Astrocyte (in vitro differentiated cells and primary cell): ENCODE measurements around the gene PPFIBP1. TPM values are rescaled to one million over a fixed set of nuclear protein-coding genes. Genes with fewer than 3 reads are reported as not detected.

Experiments
- DNase-seq: peaks from one replicate; pipeline ENCODE4 v3.0.0-alpha.2; 2010; ENCODE audit warnings: low read depth
- FAIRE-seq: peaks from 2 replicates; lab custom pipeline; 2011; peaks lifted over from hg19 to GRCh38; lab: Jason Lieb, UNC
- H2AFZ ChIP-seq: 2 replicates; pipeline ENCODE4 v1.6.0; 2012; ENCODE audit warnings: low read depth, low read length, inconsistent platforms
- H3K27ac ChIP-seq: 2 replicates; pipeline ENCODE4 v1.5.1; 2011; ENCODE audit warnings: low read depth, low read length, inconsistent platforms
- H3K27me3 ChIP-seq: 2 replicates; pipeline ENCODE4 v1.6.0; 2011; ENCODE audit warnings: low read length, inconsistent platforms; ENCODE audit not compliant: insufficient read depth
- H3K36me3 ChIP-seq: 2 replicates; pipeline ENCODE4 v1.5.1; 2011; ENCODE audit warnings: low read length, inconsistent platforms; ENCODE audit not compliant: insufficient read depth
- H3K4me1 ChIP-seq: 2 replicates; pipeline ENCODE4 v1.5.1; 2011; ENCODE audit warnings: low read length, inconsistent platforms; ENCODE audit not compliant: insufficient read depth
- H3K4me2 ChIP-seq: 2 replicates; pipeline ENCODE4 v1.6.0; 2012; ENCODE audit warnings: low read length, inconsistent platforms
- H3K4me3 ChIP-seq: 2 replicates; pipeline ENCODE4 v1.5.1; 2011; ENCODE audit warnings: low read depth, mild to moderate bottlenecking, low read length, inconsistent platforms; ENCODE audit not compliant: insufficient read depth
- H3K79me2 ChIP-seq: 2 replicates; pipeline ENCODE4 v1.6.0; 2012; ENCODE audit warnings: mild to moderate bottlenecking, low read length, inconsistent platforms; ENCODE audit not compliant: insufficient read depth
- H3K9ac ChIP-seq: 2 replicates; pipeline ENCODE4 v1.6.0; 2012; ENCODE audit warnings: mild to moderate bottlenecking, low read length, inconsistent platforms
- H3K9me3 ChIP-seq: 2 replicates; pipeline ENCODE4 v1.5.1; 2012; ENCODE audit warnings: low read depth, mild to moderate bottlenecking, low read length, inconsistent platforms; ENCODE audit not compliant: insufficient read depth
- H4K20me1 ChIP-seq: 2 replicates; pipeline ENCODE4 v1.6.0; 2012; ENCODE audit warnings: low read length, inconsistent platforms; ENCODE audit not compliant: insufficient read depth
- H3K27ac Mint-ChIP-seq: one replicate; pipeline ENCODE4 v1.8.0; 2021; ENCODE audit warnings: mild to moderate bottlenecking, mixed read lengths; ENCODE audit not compliant: unreplicated experiment
- H3K27me3 Mint-ChIP-seq: one replicate; pipeline ENCODE4 v1.8.0; 2021; ENCODE audit warnings: low read depth, mixed read lengths; ENCODE audit not compliant: unreplicated experiment
- H3K36me3 Mint-ChIP-seq: one replicate; pipeline ENCODE4 v1.8.0; 2021; ENCODE audit warnings: low read depth, mixed read lengths; ENCODE audit not compliant: unreplicated experiment
- H3K4me1 Mint-ChIP-seq: one replicate; pipeline ENCODE4 v1.8.0; 2021; ENCODE audit warnings: low read depth, mixed read lengths; ENCODE audit not compliant: unreplicated experiment
- H3K4me3 Mint-ChIP-seq: one replicate; pipeline ENCODE4 v1.8.0; 2021; ENCODE audit warnings: mild to moderate bottlenecking, moderate library complexity, mixed read lengths; ENCODE audit not compliant: unreplicated experiment
- H3K9me3 Mint-ChIP-seq: one replicate; pipeline ENCODE4 v1.8.0; 2021; ENCODE audit warnings: mild to moderate bottlenecking, mixed read lengths; ENCODE audit not compliant: unreplicated experiment
- EZH2 ChIP-seq: IDR thresholded peaks from 2 replicates; pipeline ENCODE4 v1.6.1; 2012; ENCODE audit warnings: mild to moderate bottlenecking, low read length, inconsistent platforms; ENCODE audit not compliant: insufficient read depth
- total RNA-seq: library from RNA; stranded (reverse); gene quantifications from 2 replicates; pipeline ENCODE4 v1.2.1, GENCODE V29; 2021
- TF ChIP-seq, protein P1 (sequence below): IDR thresholded peaks from 2 replicates; pipeline ENCODE4 v1.5.1; 2011; ENCODE audit warnings: low read depth, mild to moderate bottlenecking, inconsistent platforms, low read length, moderate library complexity; ENCODE audit not compliant: insufficient read depth

The PPFIBP1 gene
- total RNA-seq, 1 donor from 2014 or later: 147 TPM

DNA sequence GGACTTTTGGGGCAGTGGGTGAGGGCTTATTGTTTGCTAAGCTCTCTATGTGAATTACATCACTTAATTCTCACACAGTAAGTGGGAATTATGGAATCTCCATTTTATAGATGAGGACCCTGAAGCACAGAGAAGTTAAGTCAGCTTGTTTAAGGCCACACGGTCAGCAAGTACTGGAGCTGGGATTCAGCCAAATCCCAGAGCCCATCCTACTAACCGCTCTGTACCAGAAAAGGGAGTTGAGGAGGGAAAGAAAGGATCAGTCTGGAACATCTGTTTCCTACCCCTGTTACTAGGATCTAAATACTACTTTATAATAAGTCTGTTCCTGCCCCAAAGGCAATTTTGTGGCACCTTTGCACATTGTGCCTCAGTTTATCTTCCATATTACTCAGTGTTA lies 42.6 kb downstream of the PPFIBP1 start:
- H3K4me1 ChIP-seq: peaks cover 17% of the 10 kb centered on the region
- H3K27ac ChIP-seq: no peak overlapping the region
- FAIRE-seq: no peak
- H3K27me3 ChIP-seq: no peaks in the 10 kb centered on the region
- Mint-ChIP-seq H3K4me1 (peaks cover 26% of the 10 kb centered on the region), H3K9me3 (no peaks in the 10 kb centered on the region), H3K27me3 (no peaks in the 10 kb centered on the region), H3K36me3 (peaks cover 9% of the 10 kb centered on the region), H3K27ac (no peak overlapping the region), H3K4me3 (no peak overlapping the region)
- TF ChIP-seq, protein P1, sequence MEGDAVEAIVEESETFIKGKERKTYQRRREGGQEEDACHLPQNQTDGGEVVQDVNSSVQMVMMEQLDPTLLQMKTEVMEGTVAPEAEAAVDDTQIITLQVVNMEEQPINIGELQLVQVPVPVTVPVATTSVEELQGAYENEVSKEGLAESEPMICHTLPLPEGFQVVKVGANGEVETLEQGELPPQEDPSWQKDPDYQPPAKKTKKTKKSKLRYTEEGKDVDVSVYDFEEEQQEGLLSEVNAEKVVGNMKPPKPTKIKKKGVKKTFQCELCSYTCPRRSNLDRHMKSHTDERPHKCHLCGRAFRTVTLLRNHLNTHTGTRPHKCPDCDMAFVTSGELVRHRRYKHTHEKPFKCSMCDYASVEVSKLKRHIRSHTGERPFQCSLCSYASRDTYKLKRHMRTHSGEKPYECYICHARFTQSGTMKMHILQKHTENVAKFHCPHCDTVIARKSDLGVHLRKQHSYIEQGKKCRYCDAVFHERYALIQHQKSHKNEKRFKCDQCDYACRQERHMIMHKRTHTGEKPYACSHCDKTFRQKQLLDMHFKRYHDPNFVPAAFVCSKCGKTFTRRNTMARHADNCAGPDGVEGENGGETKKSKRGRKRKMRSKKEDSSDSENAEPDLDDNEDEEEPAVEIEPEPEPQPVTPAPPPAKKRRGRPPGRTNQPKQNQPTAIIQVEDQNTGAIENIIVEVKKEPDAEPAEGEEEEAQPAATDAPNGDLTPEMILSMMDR: no peak
- no peak for TF ChIP-seq EZH2
- no peak for DNase-seq
- H3K9me3 ChIP-seq: no peaks in the 10 kb centered on the region
- no peak overlapping the region for H3K9ac ChIP-seq
- H3K4me3 ChIP-seq: no peak overlapping the region
- no peaks in the 10 kb centered on the region for H3K36me3 ChIP-seq
- no peak overlapping the region for H3K4me2 ChIP-seq
- H2AFZ ChIP-seq: no peak overlapping the region
- H4K20me1 ChIP-seq: peaks cover 10% of the 10 kb centered on the region
- H3K79me2 ChIP-seq: peaks cover 78% of the 10 kb centered on the region

DNA sequence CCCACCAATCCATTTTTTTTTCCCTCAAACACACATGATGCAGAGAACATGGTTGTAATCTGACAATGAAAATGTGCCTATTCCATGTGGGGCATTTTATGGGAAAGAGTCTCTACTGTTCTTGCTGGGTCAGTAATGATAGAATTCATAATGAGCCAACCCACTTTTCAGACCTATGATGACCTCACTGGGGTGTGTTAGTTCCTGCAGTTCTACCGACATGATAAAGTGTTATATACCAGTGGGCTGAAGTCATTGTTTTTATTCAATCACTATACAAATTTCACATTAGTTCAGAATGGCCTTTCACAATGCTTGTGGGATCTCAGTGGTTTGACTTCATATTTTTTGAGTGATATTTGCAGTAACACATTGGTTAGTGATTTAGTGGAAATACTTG lies 47.5 kb downstream of the PPFIBP1 start:
- H2AFZ ChIP-seq: no peak overlapping the region
- H3K9me3 ChIP-seq: no peaks in the 10 kb centered on the region
- H3K4me3 ChIP-seq: no peak overlapping the region
- H3K79me2 ChIP-seq: peaks cover 75% of the 10 kb centered on the region
- DNase-seq: peak; percentile 98
- H3K9me3 Mint-ChIP-seq: no peaks in the 10 kb centered on the region
- H3K27ac ChIP-seq: peak overlapping the region; percentile 93
- H3K36me3 Mint-ChIP-seq: peaks cover 2% of the 10 kb centered on the region
- TF ChIP-seq, protein P1: no peak
- no peak for TF ChIP-seq EZH2
- no peak overlapping the region for H3K27ac Mint-ChIP-seq
- FAIRE-seq: peak; percentile 98
- peaks cover 54% of the 10 kb centered on the region for H3K4me1 ChIP-seq
- H3K9ac ChIP-seq: peak overlapping the region; percentile 65
- no peaks in the 10 kb centered on the region for H4K20me1 ChIP-seq
- H3K27me3 Mint-ChIP-seq: no peaks in the 10 kb centered on the region
- H3K4me2 ChIP-seq: peak overlapping the region; percentile 51
- peaks cover 47% of the 10 kb centered on the region for H3K4me1 Mint-ChIP-seq
- no peaks in the 10 kb centered on the region for H3K36me3 ChIP-seq
- H3K27me3 ChIP-seq: no peaks in the 10 kb centered on the region
- H3K4me3 Mint-ChIP-seq: no peak overlapping the region

DNA sequence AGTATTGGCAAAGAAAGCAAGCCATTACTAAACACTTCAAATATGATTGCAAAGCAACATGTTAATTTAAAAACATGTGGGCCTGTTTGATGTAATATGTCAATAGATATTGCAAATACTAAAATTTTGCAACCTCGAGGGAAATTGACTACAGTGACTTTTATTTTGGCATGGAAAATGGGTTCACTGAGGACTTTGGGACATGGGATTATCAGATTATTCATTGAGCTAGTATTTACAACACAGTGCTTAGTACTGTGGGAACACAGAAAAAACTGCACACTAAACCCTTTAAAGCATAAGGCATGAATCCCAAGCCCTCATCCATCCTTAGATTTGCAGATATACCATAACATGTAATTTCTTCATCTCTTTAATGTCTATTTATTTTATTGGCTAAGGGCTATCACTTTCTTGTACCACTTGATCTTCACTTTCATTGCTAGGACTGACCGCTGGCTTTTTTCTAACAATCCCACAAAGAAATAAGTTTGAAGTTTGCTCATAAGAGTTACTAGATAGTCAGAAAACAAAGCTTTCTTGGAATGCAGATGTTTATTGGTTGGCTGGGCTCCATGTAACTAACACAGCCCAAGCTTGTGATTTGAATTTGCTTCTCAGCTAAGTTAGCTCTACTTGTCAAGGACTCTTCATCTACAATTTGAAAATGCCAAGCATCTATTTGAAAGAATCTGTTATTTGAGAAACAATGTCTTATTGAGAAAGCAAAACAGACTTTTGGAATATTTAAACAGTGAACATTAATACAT lies 48.7 kb downstream of the PPFIBP1 start:
- peaks cover 57% of the 10 kb centered on the region for H3K4me1 Mint-ChIP-seq
- Histone ChIP-seq H3K9ac (peak overlapping the region; percentile 32), H4K20me1 (no peaks in the 10 kb centered on the region), H3K4me3 (no peak overlapping the region), H3K27ac (peak overlapping the region; percentile 93), H3K27me3 (no peaks in the 10 kb centered on the region), H3K9me3 (no peaks in the 10 kb centered on the region), H3K4me1 (peaks cover 62% of the 10 kb centered on the region), H3K4me2 (peak overlapping the region; percentile 26), H3K79me2 (peaks cover 75% of the 10 kb centered on the region), H3K36me3 (no peaks in the 10 kb centered on the region), H2AFZ (no peak overlapping the region)
- no peaks in the 10 kb centered on the region for H3K9me3 Mint-ChIP-seq
- no peaks in the 10 kb centered on the region for H3K36me3 Mint-ChIP-seq
- no peaks in the 10 kb centered on the region for H3K27me3 Mint-ChIP-seq
- TF ChIP-seq, protein P1: no peak
- TF ChIP-seq EZH2: no peak
- no peak overlapping the region for H3K4me3 Mint-ChIP-seq
- DNase-seq (peak; percentile 58), FAIRE-seq (no peak)
- peak overlapping the region; percentile 90 for H3K27ac Mint-ChIP-seq
